NCI-H446 treated with DMSO at 0.1 percent for 48 hours (cell line): Measurements from ENCODE around the gene SKOR2.
"Not testable (repeated sequence)": the region's sequence is repeated elsewhere in the genome, so short reads cannot be mapped to it uniquely, and the experiment has no call there.

Experiments
- DNase-seq: peaks from one replicate; lab custom pipeline; 2025; lab: John Stamatoyannopoulos, UW

The SKOR2 gene

GRCh38 chr18:47191961-47192360 is 59.5 kb downstream of the SKOR2 start:
- no peak for DNase-seq

DNA sequence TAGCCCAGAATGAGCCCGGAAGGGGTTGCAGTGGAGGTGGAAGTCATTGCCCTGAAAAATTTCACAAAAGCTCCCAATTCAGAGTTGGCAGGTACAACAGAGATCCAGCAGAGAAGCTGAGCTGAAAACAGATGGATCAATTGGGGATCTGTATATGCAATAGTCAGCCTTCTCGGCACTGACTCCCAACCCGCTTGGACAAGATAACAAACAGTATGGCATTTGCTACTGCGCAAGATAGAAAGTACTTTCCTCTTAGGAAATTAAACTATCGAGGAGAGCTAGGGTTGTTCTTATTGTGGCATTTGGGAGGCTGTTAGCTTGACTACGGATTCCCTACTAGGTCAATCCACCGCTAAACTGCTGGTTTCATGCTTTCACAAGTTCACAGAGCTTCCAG is 63.7 kb downstream of the SKOR2 start:
- no peak for DNase-seq

GRCh38 chr18:47184419-47185050 is 66.9 kb downstream of the SKOR2 start:
- no peak for DNase-seq

DNA sequence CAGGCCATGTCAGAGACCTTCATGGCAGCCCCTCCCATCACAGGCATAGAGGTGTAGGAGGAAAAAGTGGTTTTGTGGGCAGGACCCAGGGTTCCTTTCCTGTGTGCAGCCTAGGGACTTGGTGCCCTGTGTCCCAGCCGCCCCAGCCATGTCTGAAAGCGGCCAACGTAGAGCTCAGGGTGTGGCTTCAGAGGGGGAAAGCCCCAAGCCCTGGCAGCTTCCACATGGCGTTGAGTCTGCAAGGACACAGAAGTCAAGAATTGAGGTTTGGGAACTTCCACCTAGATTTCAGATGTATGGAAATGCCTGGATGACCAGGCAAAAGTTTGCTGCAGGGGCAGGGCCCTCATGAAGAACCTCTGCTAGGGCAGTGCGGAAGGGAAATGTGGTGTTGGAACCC is 69.3 kb downstream of the SKOR2 start:
- not testable (repeated sequence) for DNase-seq

DNA sequence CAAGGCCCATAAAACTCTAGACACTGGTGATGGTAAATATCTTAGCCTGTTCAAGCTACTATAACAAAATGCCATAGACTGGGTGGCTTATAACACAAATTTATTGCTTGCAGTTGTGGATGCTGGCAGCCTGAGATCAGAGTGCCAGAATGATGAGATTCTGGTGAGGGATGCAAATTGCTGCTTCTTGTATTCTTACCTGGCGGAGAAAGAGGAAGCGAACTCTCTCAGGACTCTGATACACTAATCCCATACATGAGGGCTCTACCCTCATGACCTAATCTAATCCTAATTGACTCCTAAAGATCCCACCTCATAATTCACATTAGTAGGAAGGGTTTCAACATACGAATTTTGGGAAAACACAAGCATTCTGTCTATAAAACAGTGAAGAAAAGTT is 70.7 kb downstream of the SKOR2 start:
- DNase-seq = no peak

DNA sequence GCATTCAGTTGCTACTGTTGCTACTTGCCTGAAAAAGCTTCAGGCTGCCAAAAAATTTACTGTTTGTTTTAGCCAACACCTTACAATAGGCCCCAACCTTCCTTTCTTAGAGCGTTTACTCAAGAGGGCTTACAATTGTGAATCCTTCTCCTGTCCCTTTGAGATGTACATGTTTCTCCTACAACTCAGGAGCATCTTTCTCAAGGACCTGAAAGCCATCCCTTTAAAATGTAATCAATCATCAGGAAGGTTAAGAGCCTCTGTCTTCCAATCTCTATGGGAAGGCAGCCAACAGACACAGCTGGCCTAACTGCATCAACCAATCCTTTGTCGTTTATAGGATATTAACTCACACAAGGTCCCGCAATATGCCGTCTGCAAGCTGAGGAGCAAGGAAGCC is 71.9 kb downstream of the SKOR2 start:
- peak; percentile 52 for DNase-seq

- DNase-seq = peak; percentile 70
These were observed 75.4 kb downstream of the SKOR2 start, which contains the start of gene IER3IP1 for GRCh38 chr18:47175898-47176575. Gene IER3IP1 (minus strand): TSS chr18:47176364. CDS start chr18:47176277, 87 bp downstream.

DNA sequence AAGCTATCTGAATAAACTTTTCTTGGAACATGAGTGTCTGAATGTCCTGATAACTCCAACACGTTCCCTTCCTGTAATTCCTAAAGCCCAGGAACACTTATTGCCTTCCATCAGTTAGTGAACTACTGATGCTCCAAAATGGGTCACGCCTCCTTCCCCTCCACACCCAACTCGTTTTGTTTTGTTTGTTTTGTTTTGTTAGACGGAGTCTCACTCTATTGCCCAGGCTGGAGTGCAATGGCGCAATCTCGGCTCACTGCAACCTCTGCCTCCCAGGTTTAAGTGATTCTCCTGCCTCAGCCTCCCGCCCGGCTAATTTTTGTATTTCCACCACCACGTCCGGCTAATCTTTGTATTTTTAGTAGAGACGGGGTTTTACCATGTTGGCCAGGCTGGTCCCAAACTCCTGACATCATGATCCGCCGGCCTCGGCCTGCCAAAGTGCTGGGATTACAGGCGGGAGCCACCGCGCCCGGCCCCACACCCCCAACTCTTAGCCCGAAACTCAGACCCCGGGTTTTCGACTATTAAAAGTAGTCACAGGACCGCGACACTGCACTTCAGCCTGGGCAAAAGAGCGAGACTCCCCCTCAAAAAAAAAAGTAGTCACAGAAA is 76.1 kb downstream of the SKOR2 start:
- no peak for DNase-seq

GRCh38 chr18:47174545-47175116 is 76.8 kb downstream of the SKOR2 start:
- no peak for DNase-seq

DNA sequence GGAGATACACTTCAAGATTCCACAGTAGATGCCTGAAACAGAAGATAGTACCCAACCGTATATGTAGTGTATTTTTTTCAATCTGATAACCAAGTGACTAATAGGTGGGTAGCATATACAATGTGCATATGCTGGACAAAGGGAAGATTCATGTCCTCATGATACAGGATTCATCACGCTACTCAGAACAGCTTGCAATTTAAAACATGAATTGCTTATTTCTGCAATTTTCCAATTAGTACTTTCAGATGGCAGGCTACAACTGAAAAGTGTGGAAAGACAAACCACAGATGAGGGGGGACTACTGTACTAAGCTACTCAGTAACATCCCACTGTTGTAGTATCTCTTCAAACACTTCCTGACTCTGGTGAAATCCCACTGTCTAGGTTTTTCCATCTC is 79.0 kb downstream of the SKOR2 start:
- DNase-seq = no peak

DNA sequence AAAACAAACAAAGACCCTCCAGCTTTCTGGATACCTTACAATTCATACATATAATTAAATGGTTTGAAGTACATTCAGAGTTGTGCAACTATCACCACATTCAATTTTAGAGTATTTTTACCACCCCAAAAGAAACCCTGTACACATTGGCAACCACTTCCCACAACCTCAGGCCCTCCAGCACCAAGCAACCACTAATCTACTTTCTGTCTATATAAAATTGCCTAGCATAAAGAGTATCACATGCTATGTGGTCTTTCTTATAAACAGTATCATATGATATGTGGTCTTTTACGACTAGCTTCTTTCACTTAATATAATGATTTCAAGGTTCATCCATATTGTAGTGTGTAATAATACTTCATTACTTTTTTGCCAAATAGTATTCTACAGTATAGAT is 82.5 kb downstream of the SKOR2 start:
- DNase-seq = no peak

DNA sequence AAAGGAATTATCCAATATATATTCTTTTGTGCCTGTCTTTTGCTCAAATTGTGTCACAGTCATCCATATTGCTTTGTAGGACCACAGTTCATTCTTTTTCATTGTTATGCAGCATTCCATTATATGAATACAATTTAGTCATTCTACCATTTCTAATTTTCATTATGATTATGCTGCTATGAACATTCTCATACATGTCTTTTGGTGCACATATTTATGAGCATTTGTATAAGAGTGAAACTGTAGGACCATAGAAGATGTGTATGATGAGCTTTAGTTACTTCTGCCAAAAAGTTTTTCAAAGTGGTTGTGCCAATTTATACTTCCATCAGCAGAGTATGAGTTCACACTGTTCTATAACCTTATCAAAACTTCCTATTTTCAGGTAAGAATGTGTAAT is 83.0 kb downstream of the SKOR2 start:
- no peak for DNase-seq

- no peak for DNase-seq
These were observed 85.2 kb downstream of the SKOR2 start for GRCh38 chr18:47166294-47166693.

DNA sequence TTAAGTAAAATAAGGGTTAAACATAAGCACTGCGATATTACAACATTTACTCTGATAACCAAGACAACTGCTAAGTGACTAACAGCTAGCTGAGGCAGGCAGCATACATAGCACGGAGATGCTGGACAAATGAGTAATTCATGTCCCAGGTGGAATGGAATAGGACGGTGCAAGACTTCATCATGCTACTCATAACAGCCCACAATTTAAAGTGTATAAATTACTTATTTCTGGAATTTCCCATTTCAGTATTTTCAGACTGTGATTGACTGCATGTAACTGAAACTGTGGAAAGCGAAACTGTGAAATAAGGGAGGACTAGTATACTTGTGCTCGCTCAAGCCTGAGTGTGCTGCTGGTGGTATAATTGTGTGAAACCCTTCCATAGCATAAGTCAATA is 88.2 kb downstream of the SKOR2 start:
- DNase-seq = no peak

DNA sequence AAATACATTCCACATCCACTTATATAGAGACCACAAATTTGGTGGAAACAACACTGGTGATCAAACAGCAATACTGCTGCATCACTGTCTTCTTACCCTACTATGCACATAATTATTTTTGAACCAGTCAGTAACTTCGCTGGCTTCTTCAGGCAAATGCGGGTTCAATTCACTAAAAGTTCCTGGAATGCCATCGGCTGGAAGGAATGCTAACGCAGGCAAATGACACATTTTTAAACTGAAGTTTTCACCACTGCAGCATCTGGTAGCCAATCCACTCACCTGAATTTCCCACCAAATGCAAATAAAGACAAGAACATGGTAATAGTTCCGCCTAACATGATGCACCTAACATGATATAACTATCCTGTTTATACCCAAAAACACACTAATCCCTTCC is 91.2 kb downstream of the SKOR2 start:
- no peak for DNase-seq

GRCh38 chr18:47158404-47158803 is 93.1 kb downstream of the SKOR2 start:
- DNase-seq = not testable (repeated sequence)
